Sigmoid colon (tissue), 7 donors: ENCODE results near the gene TRIP12. TPM values are rescaled to one million over a fixed set of nuclear protein-coding genes. Genes with fewer than 3 reads are reported as not detected.
"Not testable (repeated sequence)": the region's sequence is repeated elsewhere in the genome, so short reads cannot be mapped to it uniquely, and the experiment has no call there.

Experiments
- DNase-seq: peaks from one replicate; pipeline ENCODE4 v3.0.0-alpha.2; 2019
- H3K27ac ChIP-seq, 4 donors: fragments of 200-600 bp; sonication (generic); one replicate each; pipeline ENCODE4 v1.5.1; 2016 to 2019; ENCODE audit warnings: mild to moderate bottlenecking in 1 of 4
- H3K27me3 ChIP-seq, 3 donors: fragments of 200-600 bp; sonication (generic); one replicate each; pipeline ENCODE4 v1.5.1; 2019; ENCODE audit warnings: mild to moderate bottlenecking in 1 of 3
- H3K36me3 ChIP-seq, 4 donors: fragments of 200-600 bp; sonication (generic); one replicate each; pipeline ENCODE4 v1.5.1; 2016 to 2019
- H3K4me1 ChIP-seq, 4 donors: fragments of 200-600 bp; sonication (generic); one replicate each; pipeline ENCODE4 v1.5.1; 2017 to 2019
- H3K4me3 ChIP-seq, 4 donors: fragments of 200-600 bp; sonication (generic); one replicate each; pipeline ENCODE4 v1.5.1; 2017 to 2019; ENCODE audit warnings: mild to moderate bottlenecking in 2 of 4, moderate library complexity in 1 of 4
- H3K9me3 ChIP-seq, 4 donors: fragments of 200-600 bp in 3 of 4; sonication (generic) in 3 of 4; one replicate each; pipeline versions ENCODE4 v1.5.1 to v1.6.1; 2013 to 2019
- CTCF ChIP-seq, 4 experiments: fragments of 450-650 bp in 3 of 4; fragments of 200-600 bp in 1 of 4; IDR thresholded peaks; one replicate each; pipeline ENCODE4 v1.5.1; 2016 to 2019; ENCODE audit warnings: antibody characterized with exemption in 4 of 4, mild to moderate bottlenecking in 3 of 4, moderate library complexity in 2 of 4
- EP300 ChIP-seq, 4 donors: sonication (generic); formaldehyde crosslinking; IDR thresholded peaks; one replicate each; pipeline ENCODE4 v1.6.1; 2017; ENCODE audit warnings: antibody characterized with exemption in 4 of 4
- POLR2A ChIP-seq, 2 donors: fragments of 450-650 bp; IDR thresholded peaks; one replicate each; pipeline ENCODE4 v1.6.1; 2016; ENCODE audit warnings: antibody characterized with exemption in 2 of 2, mild to moderate bottlenecking in 2 of 2, moderate library complexity in 2 of 2
- POLR2AphosphoS5 ChIP-seq, 4 donors: sonication (generic); formaldehyde crosslinking; IDR thresholded peaks; one replicate each; pipeline ENCODE4 v1.6.1; 2017; ENCODE audit warnings: antibody characterized with exemption in 4 of 4
- WGBS, 2 donors: extraction: QIAGEN DNeasy Blood & Tissue Kit; methylation state at CpG; one replicate each; pipeline ENCODE4 v1.1.7; 2013; 5-methylcytosine and 5-hydroxymethylcytosine counted together
- intact Hi-C: fragments of 100-400 bp; cut with DNase I; formaldehyde crosslinking; loops from one replicate; pipeline ENCODE4 v1.15.1; 2023
- polyA plus RNA-seq, 3 donors: library from polyadenylated mRNA; stranded (reverse); fragments of 200-250 nt; gene quantifications; one replicate each; pipeline ENCODE4 v1.2.3, GENCODE V29; 2013
- total RNA-seq, 4 donors: library from RNA; depleted of rRNA; stranded (reverse); fragments of >200 nt; gene quantifications; one replicate each; pipeline ENCODE4 v1.1.0, GENCODE V29; 2016
- donor health status: healthy with polysubstance abuse.
- donor health status: Bipolar disorder and iron deficiency.
- donor health status: healthy.

TRIP12 gene
- total and polyA plus RNA-seq, 7 donors: 20.4 to 168 (median 144) TPM

GRCh38 chr2:229930656-229931055 is 8.8 kb upstream of the TRIP12 start:
- no peak overlapping the region for H3K27ac ChIP-seq
- no peaks in the 10 kb centered on the region for H3K27me3 ChIP-seq
- H3K36me3 ChIP-seq: no peaks in the 10 kb centered on the region
- intact Hi-C loops: no loop called here
- H3K4me1 ChIP-seq: no peaks in the 10 kb centered on the region
- DNase-seq: no peak
- TF ChIP-seq POLR2A (IDR thresholded peaks at IDR 0.05) (no peak), POLR2AphosphoS5 (IDR thresholded peaks at IDR 0.05) (no peak), EP300 (IDR thresholded peaks at IDR 0.05) (no peak), CTCF (IDR thresholded peaks at IDR 0.05) (no peak)
- no peak overlapping the region for H3K4me3 ChIP-seq
- 74 to 80% methylated on average over 7 of the region's 7 CpGs for WGBS, 2 donors
- H3K9me3 ChIP-seq: no peaks in the 10 kb centered on the region

GRCh38 chr2:229927817-229928321 is 6.1 kb upstream of the TRIP12 start:
- no peak for DNase-seq
- Histone ChIP-seq H3K4me3 (no peak overlapping the region), H3K27ac (no peak overlapping the region), H3K36me3 (no peaks in the 10 kb centered on the region), H3K4me1 (peaks cover 0 to 13% (median 10%) of the 10 kb centered on the region in 4 donors), H3K9me3 (no peaks in the 10 kb centered on the region), H3K27me3 (no peaks in the 10 kb centered on the region)
- 50 to 62% methylated on average over 2 of the region's 2 CpGs for WGBS, 2 donors
- intact Hi-C loops: loop anchor here (10.0 kb wide), 2 partner anchors 123 to 487 kb away; partner anchors contain the start of gene SP100
- no peak for TF ChIP-seq CTCF (IDR thresholded peaks at IDR 0.05)
- no peak for TF ChIP-seq EP300 (IDR thresholded peaks at IDR 0.05)
- no peak for TF ChIP-seq POLR2A (IDR thresholded peaks at IDR 0.05)
- TF ChIP-seq POLR2AphosphoS5 (IDR thresholded peaks at IDR 0.05): no peak

GRCh38 chr2:229925201-229925600 is 3.4 kb upstream of the TRIP12 start:
- Histone ChIP-seq H3K27me3 (no peaks in the 10 kb centered on the region), H3K36me3 (no peaks in the 10 kb centered on the region), H3K4me3 (no peak overlapping the region), H3K27ac (no peak overlapping the region), H3K9me3 (no peaks in the 10 kb centered on the region), H3K4me1 (peaks cover 0 to 17% (median 17%) of the 10 kb centered on the region in 4 donors)
- DNase-seq: no peak
- no peak for TF ChIP-seq POLR2A (IDR thresholded peaks at IDR 0.05)
- TF ChIP-seq CTCF (IDR thresholded peaks at IDR 0.05): no peak
- no peak for TF ChIP-seq POLR2AphosphoS5 (IDR thresholded peaks at IDR 0.05)
- no peak for TF ChIP-seq EP300 (IDR thresholded peaks at IDR 0.05)
- intact Hi-C loops: loop anchor here (2.0 to 10.0 kb wide), 3 partner anchors 56 to 490 kb away; partner anchors contain the start of gene SP100

GRCh38 chr2:229924541-229924940 is 2.7 kb upstream of the TRIP12 start:
- H3K9me3 ChIP-seq, H3K36me3 ChIP-seq, H3K4me3 ChIP-seq, H3K27me3 ChIP-seq, H3K27ac ChIP-seq, DNase-seq: not testable (repeated sequence)
- 94% methylated on average over 10 of the region's 10 CpGs for WGBS, 2 donors
- H3K4me1 ChIP-seq: peaks cover 0 to 24% (median 23%) of the 10 kb centered on the region in 4 donors
- intact Hi-C loops: loop anchor here (2.0 to 10.0 kb wide), 3 partner anchors 56 to 490 kb away; partner anchors contain the start of gene SP100

- TF ChIP-seq POLR2AphosphoS5 (IDR thresholded peaks at IDR 0.05): no peak
- no peak for TF ChIP-seq POLR2A (IDR thresholded peaks at IDR 0.05)
- TF ChIP-seq CTCF (IDR thresholded peaks at IDR 0.05): no peak
- TF ChIP-seq EP300 (IDR thresholded peaks at IDR 0.05): no peak
- Histone ChIP-seq H3K4me3 (peak within 1 kb of the TSS; percentile 85 to 95 (median 92)), H3K9me3 (no peaks in the 10 kb centered on the region), H3K27ac (peak within 1 kb of the TSS; percentile 99 to 100 (median 100)), H3K36me3 (peaks cover 0 to 3% (median 0%) of the 10 kb centered on the region in 4 donors), H3K4me1 (peaks cover 0 to 32% (median 29%) of the 10 kb centered on the region in 4 donors), H3K27me3 (no peaks in the 10 kb centered on the region)
- WGBS, 2 donors: 1% methylated on average over 61 of the region's 61 CpGs
- no peak for DNase-seq
- intact Hi-C loops: loop anchor here (10.0 kb wide), 2 partner anchors 118 to 492 kb away; partner anchors contain the start of gene SP100
Measured at GRCh38 chr2:229922449-229923386, 909 bp upstream of the TRIP12 start, which contains the start of gene FBXO36. FBXO36 (plus strand) TSS chr2:229922503; CDS start chr2:229922514, 11 bp downstream.
